Suprapubic skin (tissue), 3 donors: ENCODE measurements around the gene OSMR.

Experiments
- CTCF ChIP-seq, 2 donors: fragments of 200-600 bp in 1 of 2; fragments of 450-650 bp in 1 of 2; sonication (generic) in 1 of 2; IDR thresholded peaks; one replicate each; pipeline ENCODE4 v1.5.1; 2016 to 2019; ENCODE audit warnings: antibody characterized with exemption in 2 of 2, mild to moderate bottlenecking in 1 of 2, moderate library complexity in 1 of 2
- POLR2AphosphoS5 ChIP-seq, 3 donors: sonication (generic); formaldehyde crosslinking; IDR thresholded peaks; one replicate each; pipeline ENCODE4 v1.6.1; 2017; ENCODE audit warnings: antibody characterized with exemption in 3 of 3

DNA sequence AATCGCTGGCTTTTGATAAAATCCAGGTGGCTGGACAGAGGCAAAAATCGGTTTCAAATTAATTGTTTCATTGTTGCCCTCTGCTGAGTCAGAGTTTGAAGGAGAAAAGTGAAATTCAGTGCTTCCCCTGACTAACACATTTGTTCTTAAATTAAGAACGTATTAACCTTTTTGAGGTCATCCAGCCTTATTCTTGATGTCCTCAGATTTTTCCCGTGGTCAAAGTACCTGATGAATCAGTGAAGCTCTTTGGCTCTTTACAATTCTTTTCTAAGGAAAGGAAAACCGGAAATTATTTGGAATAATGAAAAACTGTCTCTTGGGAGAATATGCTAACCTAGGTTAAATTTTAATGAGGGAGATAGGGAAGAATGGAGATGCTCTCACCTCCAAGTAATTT is 21.6 kb downstream of the OSMR start:
- no peak for TF ChIP-seq CTCF (IDR thresholded peaks at IDR 0.05)
- no peak for TF ChIP-seq POLR2AphosphoS5 (IDR thresholded peaks at IDR 0.05)
